OCI-LY7 (cell line): ENCODE results near the gene TNS1. TPM values are rescaled to one million over a fixed set of nuclear protein-coding genes. Genes with fewer than 3 reads are reported as not detected.

ENCODE experiments used
- BruUV-seq: library from RNA; stranded (reverse); fragments of 400-500 nt; replicated peaks from 2 replicates; lab custom pipeline; 2021; lab: Mats Ljungman, UMichigan
- CTCF ChIA-PET: fragments of 300-600 bp; sonication (Branson Sonifier 250); formaldehyde crosslinking; loops from one replicate; lab custom pipeline; 2022; ENCODE audit warnings: antibody characterized with exemption; ENCODE audit not compliant: unreplicated experiment; lab: Charles Lee
- POLR2A ChIA-PET: fragments of 300-600 bp; sonication (Branson Sonifier 250); formaldehyde crosslinking; loops from one replicate; lab custom pipeline; 2022; ENCODE audit warnings: antibody characterized with exemption; lab: Charles Lee
- DNase-seq: peaks from one replicate; pipeline ENCODE4 v3.0.0-alpha.2; 2015; ENCODE audit warnings: low spot score
- H2AFZ ChIP-seq: fragments of 200-600 bp; sonication (generic), shearing (Covaris generic); 2 replicates; pipeline ENCODE4 v1.6.1; 2014; ENCODE audit warnings: mild to moderate bottlenecking, antibody characterized with exemption, low read length, moderate library complexity
- H3K27ac ChIP-seq: fragments of 200-600 bp; sonication (generic); 2 replicates; pipeline ENCODE4 v1.5.1; 2014; ENCODE audit warnings: mixed run types, low read depth, mild to moderate bottlenecking, moderate library complexity, low read length, inconsistent platforms; ENCODE audit not compliant: poor library complexity, severe bottlenecking
- H3K36me3 ChIP-seq: fragments of 200-600 bp; sonication (generic); 2 replicates; pipeline ENCODE4 v1.6.1; 2014; ENCODE audit warnings: mild to moderate bottlenecking, antibody characterized with exemption, low read length, moderate library complexity, mixed read lengths; ENCODE audit not compliant: insufficient read depth
- H3K4me1 ChIP-seq: fragments of 200-600 bp; sonication (generic); 2 replicates; pipeline ENCODE4 v1.5.1; 2014; ENCODE audit warnings: mild to moderate bottlenecking, low read length; ENCODE audit not compliant: insufficient read depth, poor library complexity, severe bottlenecking
- H3K4me2 ChIP-seq: fragments of 200-600 bp; sonication (generic); 2 replicates; pipeline ENCODE4 v1.6.1; 2014; ENCODE audit warnings: mild to moderate bottlenecking, low read length
- H3K4me3 ChIP-seq: fragments of 200-600 bp; sonication (generic); 2 replicates; pipeline ENCODE4 v1.5.1; 2014; ENCODE audit warnings: mild to moderate bottlenecking, low read depth, low read length; ENCODE audit not compliant: poor library complexity, severe bottlenecking
- H3K79me2 ChIP-seq: fragments of 200-600 bp; sonication (generic); 2 replicates; pipeline ENCODE4 v1.6.1; 2016; ENCODE audit warnings: low read depth, mild to moderate bottlenecking, low read length, moderate library complexity, mixed read lengths; ENCODE audit not compliant: insufficient read depth
- H3K9me2 ChIP-seq: fragments of 200-600 bp; sonication (generic); 2 replicates; pipeline ENCODE4 v1.6.1; 2016; ENCODE audit warnings: mild to moderate bottlenecking, low read length, mixed read lengths; ENCODE audit not compliant: insufficient read depth
- H3K9me3 ChIP-seq: fragments of 200-600 bp; sonication (generic); 2 replicates; pipeline ENCODE4 v1.6.1; 2014; ENCODE audit warnings: mild to moderate bottlenecking, mixed run types, low read length, mixed read lengths
- H4K20me1 ChIP-seq: fragments of 200-600 bp; sonication (generic); 2 replicates; pipeline ENCODE4 v1.6.1; 2014; ENCODE audit warnings: mild to moderate bottlenecking, antibody characterized with exemption, low read length, moderate library complexity, mixed read lengths; ENCODE audit not compliant: insufficient read depth
- EZH2phosphoT487 ChIP-seq: fragments of 200-600 bp; sonication (generic); IDR thresholded peaks from 2 replicates; pipeline ENCODE4 v1.6.1; 2018; ENCODE audit warnings: low read depth, borderline replicate concordance, mild to moderate bottlenecking, mixed run types, antibody characterized with exemption, low read length, moderate library complexity, mixed read lengths
- intact Hi-C: fragments of 100-400 bp; cut with micrococcal nuclease; formaldehyde crosslinking; loops from one replicate; pipeline ENCODE4 v1.10.0; 2022; ENCODE audit not compliant: unreplicated experiment
- total RNA-seq, 2 experiments: library from RNA; depleted of rRNA in 1 of 2; stranded (reverse); fragments of >200 nt in 1 of 2; shearing (Covaris generic) in 1 of 2; gene quantifications; 2 replicates each; pipeline ENCODE4 v1.2.3, GENCODE V29; 2014 to 2022
- TF ChIP-seq, protein P1 (sequence below): fragments of 200-600 bp; sonication (generic); conservative IDR thresholded peaks from 2 replicates; pipeline ENCODE4 v1.5.1; 2014; ENCODE audit warnings: mild to moderate bottlenecking, antibody characterized with exemption, low read length, moderate library complexity, mixed read lengths

TNS1 gene
- total RNA-seq, 2 experiments from 2014 or later = not detected

DNA sequence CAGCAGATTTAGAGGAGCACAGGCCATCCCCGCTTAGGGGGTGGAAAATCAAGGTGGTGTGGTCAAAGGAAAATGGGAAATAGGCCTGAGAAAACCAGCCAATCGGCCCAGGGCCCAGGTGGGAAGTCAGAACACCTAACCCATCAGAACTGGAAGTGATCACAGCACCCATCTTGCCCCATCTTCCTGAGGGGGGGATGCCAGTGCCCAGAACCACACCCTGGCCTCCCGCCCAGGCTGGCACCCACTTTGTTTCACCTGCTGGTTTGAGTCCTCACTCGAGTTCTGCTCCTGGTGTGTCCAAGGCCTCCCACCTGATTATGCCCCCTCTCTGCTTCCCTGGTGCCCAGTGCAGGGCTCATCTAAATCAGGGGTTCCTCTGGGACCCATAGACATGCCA lies 174.5 kb downstream of the TNS1 start:
- intact Hi-C loops = no loop called here
- ChIA-PET CTCF (no interaction called here), POLR2A (no interaction called here)
- H3K4me3 ChIP-seq = no peak overlapping the region
- no peak overlapping the region for H3K4me2 ChIP-seq
- no peak overlapping the region for H2AFZ ChIP-seq
- TF ChIP-seq, protein P1, sequence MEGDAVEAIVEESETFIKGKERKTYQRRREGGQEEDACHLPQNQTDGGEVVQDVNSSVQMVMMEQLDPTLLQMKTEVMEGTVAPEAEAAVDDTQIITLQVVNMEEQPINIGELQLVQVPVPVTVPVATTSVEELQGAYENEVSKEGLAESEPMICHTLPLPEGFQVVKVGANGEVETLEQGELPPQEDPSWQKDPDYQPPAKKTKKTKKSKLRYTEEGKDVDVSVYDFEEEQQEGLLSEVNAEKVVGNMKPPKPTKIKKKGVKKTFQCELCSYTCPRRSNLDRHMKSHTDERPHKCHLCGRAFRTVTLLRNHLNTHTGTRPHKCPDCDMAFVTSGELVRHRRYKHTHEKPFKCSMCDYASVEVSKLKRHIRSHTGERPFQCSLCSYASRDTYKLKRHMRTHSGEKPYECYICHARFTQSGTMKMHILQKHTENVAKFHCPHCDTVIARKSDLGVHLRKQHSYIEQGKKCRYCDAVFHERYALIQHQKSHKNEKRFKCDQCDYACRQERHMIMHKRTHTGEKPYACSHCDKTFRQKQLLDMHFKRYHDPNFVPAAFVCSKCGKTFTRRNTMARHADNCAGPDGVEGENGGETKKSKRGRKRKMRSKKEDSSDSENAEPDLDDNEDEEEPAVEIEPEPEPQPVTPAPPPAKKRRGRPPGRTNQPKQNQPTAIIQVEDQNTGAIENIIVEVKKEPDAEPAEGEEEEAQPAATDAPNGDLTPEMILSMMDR = no peak
- no peak for TF ChIP-seq EZH2phosphoT487
- H4K20me1 ChIP-seq = no peaks in the 10 kb centered on the region
- no peaks in the 10 kb centered on the region for H3K4me1 ChIP-seq
- no TSS peak for BruUV-seq
- H3K79me2 ChIP-seq = no peaks in the 10 kb centered on the region
- H3K27ac ChIP-seq = no peak overlapping the region
- H3K36me3 ChIP-seq = no peaks in the 10 kb centered on the region
- H3K9me2 ChIP-seq = no peaks in the 10 kb centered on the region
- H3K9me3 ChIP-seq = no peaks in the 10 kb centered on the region
- DNase-seq = no peak

DNA sequence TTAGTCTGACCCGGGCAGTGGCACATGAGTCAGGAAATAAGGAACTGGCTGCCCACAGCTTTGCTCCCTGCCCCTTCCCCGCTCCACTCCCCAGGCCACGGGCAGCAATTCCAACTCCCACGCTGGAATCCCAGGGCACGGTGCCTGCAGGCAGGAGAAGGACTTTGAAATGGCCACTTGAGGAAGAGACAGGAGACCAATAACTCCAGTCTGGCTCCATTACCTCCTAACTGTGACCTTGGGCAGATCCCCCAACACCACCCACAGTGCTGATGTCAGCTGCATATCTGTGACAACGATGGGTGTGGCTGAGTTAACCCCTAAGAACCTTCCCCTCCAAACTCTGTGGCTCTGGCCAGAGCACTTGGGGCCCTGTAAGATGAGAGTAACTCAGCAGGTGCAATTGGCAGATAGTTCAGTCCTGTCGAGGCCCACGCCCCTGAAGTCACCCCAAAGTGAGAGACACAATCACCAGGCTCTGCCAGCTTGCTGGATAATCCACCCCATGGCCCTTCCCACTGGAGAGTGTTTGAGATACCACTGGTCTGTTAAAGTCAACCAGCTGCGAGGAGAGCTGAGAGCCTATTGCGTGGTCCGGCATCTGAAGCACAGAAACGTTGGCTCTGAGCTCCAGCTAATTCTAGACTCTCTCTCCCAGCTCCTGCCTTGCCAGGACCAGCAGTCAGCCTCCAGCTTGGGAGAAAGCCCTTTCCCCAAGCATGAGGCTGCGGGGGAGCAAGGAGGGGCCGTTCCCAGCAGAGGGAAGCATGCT lies 175.2 kb downstream of the TNS1 start:
- intact Hi-C loops = no loop called here
- no peak for DNase-seq
- no peaks in the 10 kb centered on the region for H3K9me3 ChIP-seq
- ChIA-PET CTCF (no interaction called here), POLR2A (no interaction called here)
- H3K4me2 ChIP-seq = no peak overlapping the region
- no peak overlapping the region for H3K4me3 ChIP-seq
- no TSS peak for BruUV-seq
- H3K79me2 ChIP-seq = no peaks in the 10 kb centered on the region
- no peak overlapping the region for H3K27ac ChIP-seq
- no peaks in the 10 kb centered on the region for H3K4me1 ChIP-seq
- no peaks in the 10 kb centered on the region for H3K9me2 ChIP-seq
- no peak for TF ChIP-seq EZH2phosphoT487
- TF ChIP-seq, protein P1 = no peak
- H2AFZ ChIP-seq = no peak overlapping the region
- H4K20me1 ChIP-seq = no peaks in the 10 kb centered on the region
- H3K36me3 ChIP-seq = no peaks in the 10 kb centered on the region

DNA sequence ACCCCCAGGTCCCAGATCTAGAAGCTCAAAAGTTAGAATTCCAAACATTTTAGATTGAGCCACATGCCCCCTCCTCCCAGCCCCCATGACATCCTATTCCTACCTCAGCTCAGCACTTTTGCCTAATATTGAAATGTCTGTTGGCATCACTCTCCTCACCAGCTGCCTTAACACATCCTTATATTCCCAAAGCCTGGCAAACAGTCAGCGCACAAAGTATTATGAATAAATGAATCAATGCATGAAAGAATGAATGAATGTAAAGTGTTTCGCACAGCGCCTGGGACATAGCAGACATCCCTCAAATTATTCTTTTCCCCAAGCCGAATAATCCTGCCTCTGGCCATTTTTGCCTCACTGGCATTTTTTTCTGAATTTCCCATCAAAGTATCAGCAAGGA lies 175.8 kb downstream of the TNS1 start:
- H3K4me1 ChIP-seq = no peaks in the 10 kb centered on the region
- no peak overlapping the region for H3K4me3 ChIP-seq
- intact Hi-C loops = no loop called here
- no peaks in the 10 kb centered on the region for H3K9me2 ChIP-seq
- no peaks in the 10 kb centered on the region for H4K20me1 ChIP-seq
- H3K9me3 ChIP-seq = no peaks in the 10 kb centered on the region
- no peak overlapping the region for H3K4me2 ChIP-seq
- no peaks in the 10 kb centered on the region for H3K36me3 ChIP-seq
- TF ChIP-seq, protein P1 = no peak
- TF ChIP-seq EZH2phosphoT487 = no peak
- H3K27ac ChIP-seq = no peak overlapping the region
- no TSS peak for BruUV-seq
- H3K79me2 ChIP-seq = no peaks in the 10 kb centered on the region
- ChIA-PET POLR2A (no interaction called here), CTCF (no interaction called here)
- H2AFZ ChIP-seq = no peak overlapping the region
- no peak for DNase-seq
